ENCODE data around the gene LSS. TPM values are rescaled to one million over a fixed set of nuclear protein-coding genes. Genes with fewer than 3 reads are reported as not detected.

LSS gene
- total RNA-seq, 1 donor from 2014 or later, result 83.2 TPM

DNA sequence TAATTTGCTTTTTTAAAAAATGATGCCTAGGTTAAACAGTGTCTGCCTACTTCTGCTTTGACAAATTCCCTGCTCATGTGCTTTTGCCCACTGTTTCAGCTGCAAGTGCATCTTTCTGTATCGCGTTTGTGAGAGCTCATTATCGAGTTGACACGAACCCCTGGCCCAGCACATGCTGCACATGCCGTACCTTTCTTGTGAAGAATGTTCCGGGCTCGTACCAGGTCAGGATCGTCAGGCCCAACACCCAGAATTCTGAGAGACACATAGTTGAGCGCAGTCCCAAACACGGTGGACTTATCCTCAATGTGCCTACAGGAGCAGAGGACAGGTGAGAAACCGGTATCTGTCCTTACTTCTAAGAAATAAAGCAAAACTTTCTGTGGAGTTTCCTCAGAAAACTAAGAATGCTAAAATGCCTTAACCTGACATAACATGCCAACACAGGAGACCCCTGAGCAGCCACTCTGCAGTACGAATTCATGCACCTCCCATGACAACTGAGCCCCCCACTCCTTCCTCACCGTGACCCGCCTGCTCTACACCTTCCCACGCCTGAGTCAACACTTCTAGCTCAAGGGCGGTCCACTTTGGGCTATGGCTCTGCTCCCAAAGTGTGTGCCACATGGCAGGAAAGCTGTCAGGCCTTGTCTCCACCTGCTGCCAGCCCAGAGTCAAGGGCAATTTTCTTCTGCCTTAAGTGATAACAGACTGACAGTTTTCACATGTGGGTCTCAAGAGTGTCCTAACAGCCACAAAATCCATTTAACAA lies 6.7 kb downstream of the LSS start:
- Mint-ChIP-seq H3K27ac (ENCODE audit: unreplicated experiment) (no peak overlapping the region), H3K4me1 (ENCODE audit: low read depth, unreplicated experiment) (peaks cover 12% of the 10 kb centered on the region), H3K9me3 (ENCODE audit: unreplicated experiment) (no peaks in the 10 kb centered on the region), H3K4me3 (ENCODE audit: unreplicated experiment) (no peak overlapping the region), H3K36me3 (ENCODE audit: low read depth, unreplicated experiment) (peaks cover 20% of the 10 kb centered on the region), H3K27me3 (ENCODE audit: low read depth, unreplicated experiment) (no peaks in the 10 kb centered on the region)
- no peaks in the 10 kb centered on the region for H3K36me3 ChIP-seq (ENCODE audit: insufficient read depth, low read length)
- no peak overlapping the region for H3K27ac ChIP-seq (ENCODE audit: low read depth, low read length)
- no peak overlapping the region for H3K4me3 ChIP-seq (ENCODE audit: insufficient read depth, low read depth, low read length)
- H4K20me1 ChIP-seq (ENCODE audit: insufficient read depth, low read length), result peaks cover 77% of the 10 kb centered on the region
- no peaks in the 10 kb centered on the region for H3K9me3 ChIP-seq (ENCODE audit: insufficient read depth, low read depth, low read length)
- H3K4me1 ChIP-seq (ENCODE audit: insufficient read depth, low read length), result peaks cover 9% of the 10 kb centered on the region
- DNase-seq (ENCODE audit: low read depth) (no peak), FAIRE-seq (no peak)
- H3K79me2 ChIP-seq (ENCODE audit: insufficient read depth, low read length), result peaks cover 46% of the 10 kb centered on the region
- TF ChIP-seq EZH2 (IDR thresholded peaks at IDR 0.05; ENCODE audit: insufficient read depth, low read length), result no peak
- TF ChIP-seq, protein P1, sequence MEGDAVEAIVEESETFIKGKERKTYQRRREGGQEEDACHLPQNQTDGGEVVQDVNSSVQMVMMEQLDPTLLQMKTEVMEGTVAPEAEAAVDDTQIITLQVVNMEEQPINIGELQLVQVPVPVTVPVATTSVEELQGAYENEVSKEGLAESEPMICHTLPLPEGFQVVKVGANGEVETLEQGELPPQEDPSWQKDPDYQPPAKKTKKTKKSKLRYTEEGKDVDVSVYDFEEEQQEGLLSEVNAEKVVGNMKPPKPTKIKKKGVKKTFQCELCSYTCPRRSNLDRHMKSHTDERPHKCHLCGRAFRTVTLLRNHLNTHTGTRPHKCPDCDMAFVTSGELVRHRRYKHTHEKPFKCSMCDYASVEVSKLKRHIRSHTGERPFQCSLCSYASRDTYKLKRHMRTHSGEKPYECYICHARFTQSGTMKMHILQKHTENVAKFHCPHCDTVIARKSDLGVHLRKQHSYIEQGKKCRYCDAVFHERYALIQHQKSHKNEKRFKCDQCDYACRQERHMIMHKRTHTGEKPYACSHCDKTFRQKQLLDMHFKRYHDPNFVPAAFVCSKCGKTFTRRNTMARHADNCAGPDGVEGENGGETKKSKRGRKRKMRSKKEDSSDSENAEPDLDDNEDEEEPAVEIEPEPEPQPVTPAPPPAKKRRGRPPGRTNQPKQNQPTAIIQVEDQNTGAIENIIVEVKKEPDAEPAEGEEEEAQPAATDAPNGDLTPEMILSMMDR (IDR thresholded peaks at IDR 0.05; ENCODE audit: insufficient read depth, low read depth, low read length), result no peak
- H2AFZ ChIP-seq (ENCODE audit: low read depth, low read length), result no peak overlapping the region
- no peak overlapping the region for H3K9ac ChIP-seq (ENCODE audit: low read length)
- no peak overlapping the region for H3K4me2 ChIP-seq (ENCODE audit: low read length)
- no peaks in the 10 kb centered on the region for H3K27me3 ChIP-seq (ENCODE audit: insufficient read depth, low read length)

DNA sequence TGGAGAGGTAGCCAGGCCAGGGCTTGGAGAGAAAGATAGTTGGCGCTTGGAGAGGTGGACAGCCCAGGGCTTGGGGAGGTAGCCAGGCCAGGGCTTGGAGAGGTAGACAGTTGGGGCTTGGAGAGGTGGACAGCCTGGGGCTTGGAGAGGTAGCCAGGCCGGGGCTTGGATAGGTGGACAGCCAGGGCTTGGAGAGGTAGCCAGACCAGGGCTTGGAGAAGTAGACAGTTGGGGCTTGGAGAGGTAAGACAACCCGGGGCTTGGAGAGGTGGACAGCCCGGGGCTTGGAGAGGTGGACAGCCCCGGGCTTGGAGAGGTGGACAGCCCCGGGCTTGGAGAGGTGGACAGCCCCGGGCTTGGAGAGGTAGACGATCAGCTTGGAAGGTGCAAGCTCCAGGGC lies 7.7 kb downstream of the LSS start:
- H3K4me3 Mint-ChIP-seq (ENCODE audit: unreplicated experiment), result no peak overlapping the region
- H3K36me3 Mint-ChIP-seq (ENCODE audit: low read depth, unreplicated experiment), result peaks cover 21% of the 10 kb centered on the region
- H3K9me3 Mint-ChIP-seq (ENCODE audit: unreplicated experiment), result no peaks in the 10 kb centered on the region
- H3K4me1 ChIP-seq (ENCODE audit: insufficient read depth, low read length), result peaks cover under 1% of the 10 kb centered on the region
- no peak overlapping the region for H2AFZ ChIP-seq (ENCODE audit: low read depth, low read length)
- TF ChIP-seq, protein P1 (IDR thresholded peaks at IDR 0.05; ENCODE audit: insufficient read depth, low read depth, low read length), result no peak
- TF ChIP-seq EZH2 (IDR thresholded peaks at IDR 0.05; ENCODE audit: insufficient read depth, low read length), result no peak
- no peaks in the 10 kb centered on the region for H3K9me3 ChIP-seq (ENCODE audit: insufficient read depth, low read depth, low read length)
- H3K36me3 ChIP-seq (ENCODE audit: insufficient read depth, low read length), result no peaks in the 10 kb centered on the region
- H3K27ac ChIP-seq (ENCODE audit: low read depth, low read length), result no peak overlapping the region
- peaks cover 36% of the 10 kb centered on the region for H3K79me2 ChIP-seq (ENCODE audit: insufficient read depth, low read length)
- no peak overlapping the region for H3K4me2 ChIP-seq (ENCODE audit: low read length)
- H3K27me3 Mint-ChIP-seq (ENCODE audit: low read depth, unreplicated experiment), result no peaks in the 10 kb centered on the region
- H3K27ac Mint-ChIP-seq (ENCODE audit: unreplicated experiment), result no peak overlapping the region
- DNase-seq (ENCODE audit: low read depth) (no peak), FAIRE-seq (no peak)
- H3K9ac ChIP-seq (ENCODE audit: low read length), result no peak overlapping the region
- peaks cover 75% of the 10 kb centered on the region for H4K20me1 ChIP-seq (ENCODE audit: insufficient read depth, low read length)
- no peaks in the 10 kb centered on the region for H3K27me3 ChIP-seq (ENCODE audit: insufficient read depth, low read length)
- H3K4me3 ChIP-seq (ENCODE audit: insufficient read depth, low read depth, low read length), result no peak overlapping the region
- H3K4me1 Mint-ChIP-seq (ENCODE audit: low read depth, unreplicated experiment), result peaks cover 5% of the 10 kb centered on the region

GRCh38 chr21:46220275-46220810 lies 8.2 kb downstream of the LSS start:
- H3K27me3 Mint-ChIP-seq (ENCODE audit: low read depth, unreplicated experiment), result no peaks in the 10 kb centered on the region
- H3K9ac ChIP-seq (ENCODE audit: low read length), result no peak overlapping the region
- DNase-seq (ENCODE audit: low read depth), result no peak
- H3K36me3 ChIP-seq (ENCODE audit: insufficient read depth, low read length), result no peaks in the 10 kb centered on the region
- peaks cover 31% of the 10 kb centered on the region for H3K79me2 ChIP-seq (ENCODE audit: insufficient read depth, low read length)
- peak overlapping the region; percentile 26 for H3K27ac Mint-ChIP-seq (ENCODE audit: unreplicated experiment)
- H3K27me3 ChIP-seq (ENCODE audit: insufficient read depth, low read length), result no peaks in the 10 kb centered on the region
- H3K4me1 Mint-ChIP-seq (ENCODE audit: low read depth, unreplicated experiment), result peaks cover 5% of the 10 kb centered on the region
- H3K4me2 ChIP-seq (ENCODE audit: low read length), result no peak overlapping the region
- no peak overlapping the region for H3K27ac ChIP-seq (ENCODE audit: low read depth, low read length)
- no peaks in the 10 kb centered on the region for H3K9me3 Mint-ChIP-seq (ENCODE audit: unreplicated experiment)
- H3K4me3 ChIP-seq (ENCODE audit: insufficient read depth, low read depth, low read length), result no peak overlapping the region
- no peaks in the 10 kb centered on the region for H3K9me3 ChIP-seq (ENCODE audit: insufficient read depth, low read depth, low read length)
- H4K20me1 ChIP-seq (ENCODE audit: insufficient read depth, low read length), result peaks cover 73% of the 10 kb centered on the region
- H3K36me3 Mint-ChIP-seq (ENCODE audit: low read depth, unreplicated experiment), result peaks cover 22% of the 10 kb centered on the region
- H3K4me1 ChIP-seq (ENCODE audit: insufficient read depth, low read length), result no peaks in the 10 kb centered on the region
- no peak for TF ChIP-seq EZH2 (IDR thresholded peaks at IDR 0.05; ENCODE audit: insufficient read depth, low read length)
- TF ChIP-seq, protein P1 (IDR thresholded peaks at IDR 0.05; ENCODE audit: insufficient read depth, low read depth, low read length), result no peak
- FAIRE-seq, result no peak
- no peak overlapping the region for H3K4me3 Mint-ChIP-seq (ENCODE audit: unreplicated experiment)
- H2AFZ ChIP-seq (ENCODE audit: low read depth, low read length), result no peak overlapping the region

Measured in astrocyte (in vitro differentiated cells and primary cell).